Putamen (tissue), 1 donor: ENCODE measurements around the gene AUNIP.

Source experiments
- DNase-seq: peaks from one replicate; pipeline ENCODE4 v3.0.0-alpha.2; 2016; ENCODE audit warnings: low spot score

The AUNIP gene

DNA sequence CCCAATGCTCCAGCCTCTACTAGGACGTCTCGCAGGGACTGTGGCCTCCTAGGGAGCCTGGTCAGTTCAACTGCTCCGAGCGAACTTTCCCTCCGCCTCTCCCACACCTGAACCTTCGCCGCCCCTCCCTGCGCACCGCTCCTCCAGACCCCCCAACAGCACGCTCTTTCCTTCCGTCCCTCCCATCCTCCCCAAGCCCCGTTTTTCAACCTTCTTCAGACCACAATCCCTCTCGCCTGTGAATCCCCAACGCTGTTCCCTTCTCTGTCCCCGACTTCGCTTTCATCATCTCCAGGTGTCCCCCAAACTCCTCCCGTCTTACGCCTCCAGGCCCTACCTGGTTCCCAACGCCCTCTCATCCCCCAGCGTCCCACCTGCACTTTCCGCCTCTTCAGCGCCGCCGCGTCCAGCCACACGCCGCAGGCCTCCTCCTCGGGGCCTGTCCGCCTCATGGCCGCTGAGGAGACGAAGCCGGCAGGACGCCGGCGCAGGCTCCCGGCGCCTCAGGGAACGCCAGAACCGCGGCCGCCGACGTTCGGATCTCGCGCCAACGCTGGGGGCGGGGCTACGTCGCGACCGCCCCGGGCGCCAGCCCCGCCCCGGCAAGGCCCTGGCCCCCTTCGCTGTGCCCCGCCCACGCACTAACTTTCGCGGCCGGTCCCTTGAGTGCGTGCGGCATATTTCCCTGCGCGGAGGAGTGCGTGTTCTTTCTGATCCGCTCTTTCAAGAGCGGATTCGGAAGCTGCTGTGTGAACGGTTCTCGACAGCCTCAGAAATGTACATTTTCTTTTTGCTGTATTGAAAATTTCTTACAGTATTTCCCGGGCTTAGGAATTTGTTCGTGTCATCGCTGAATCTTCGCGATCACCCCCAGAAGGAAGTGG, at the start of gene AUNIP:
Gene AUNIP (minus strand): TSS at position 552 of the 884 bp plus-strand sequence. CDS start 100 bp downstream, at position 452.
- peak; percentile 72 for DNase-seq

DNA sequence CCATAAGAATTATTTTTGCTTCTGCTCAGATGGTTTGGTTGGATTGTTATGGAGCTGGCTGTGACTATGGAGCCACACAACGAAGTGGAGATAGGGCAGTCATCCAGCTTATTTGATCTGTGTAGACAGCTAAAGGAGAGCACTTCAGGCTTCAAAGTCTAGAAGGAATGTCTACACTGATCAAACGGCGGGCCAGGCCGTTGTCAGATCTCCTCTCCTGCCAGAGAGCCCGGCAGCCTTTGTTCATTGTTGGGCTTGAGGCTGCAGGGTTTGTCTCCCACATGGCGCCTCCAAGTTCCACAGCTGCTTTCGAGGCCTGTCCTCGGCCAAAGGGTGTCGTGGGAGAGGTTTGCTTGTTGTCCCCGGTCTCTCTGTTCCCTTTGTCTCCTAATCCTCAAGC, 49.8 kb upstream of the AUNIP start:
- peak; percentile 70 for DNase-seq

DNA sequence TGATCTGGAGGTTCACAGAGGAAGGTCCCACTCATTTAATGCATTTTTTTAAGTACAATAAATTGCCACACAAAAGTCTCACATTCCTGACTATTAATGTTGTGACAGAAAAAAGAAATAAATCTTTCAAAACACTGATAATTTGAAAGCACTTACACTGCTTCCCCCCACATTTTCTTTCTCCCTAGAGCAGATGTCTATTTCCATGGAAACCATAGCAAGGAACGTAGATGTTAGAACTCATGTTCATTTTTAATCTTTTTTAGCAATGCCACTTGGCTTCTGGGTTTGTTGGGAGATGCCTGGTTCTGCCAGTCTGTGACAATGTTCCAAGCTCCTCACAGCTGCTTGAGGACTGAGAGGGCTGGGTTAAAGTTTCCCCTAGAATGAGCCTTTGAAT, 48.9 kb upstream of the AUNIP start:
- DNase-seq, result no peak

GRCh38 chr1:25907601-25908000, 48.3 kb upstream of the AUNIP start:
- no peak for DNase-seq

DNA sequence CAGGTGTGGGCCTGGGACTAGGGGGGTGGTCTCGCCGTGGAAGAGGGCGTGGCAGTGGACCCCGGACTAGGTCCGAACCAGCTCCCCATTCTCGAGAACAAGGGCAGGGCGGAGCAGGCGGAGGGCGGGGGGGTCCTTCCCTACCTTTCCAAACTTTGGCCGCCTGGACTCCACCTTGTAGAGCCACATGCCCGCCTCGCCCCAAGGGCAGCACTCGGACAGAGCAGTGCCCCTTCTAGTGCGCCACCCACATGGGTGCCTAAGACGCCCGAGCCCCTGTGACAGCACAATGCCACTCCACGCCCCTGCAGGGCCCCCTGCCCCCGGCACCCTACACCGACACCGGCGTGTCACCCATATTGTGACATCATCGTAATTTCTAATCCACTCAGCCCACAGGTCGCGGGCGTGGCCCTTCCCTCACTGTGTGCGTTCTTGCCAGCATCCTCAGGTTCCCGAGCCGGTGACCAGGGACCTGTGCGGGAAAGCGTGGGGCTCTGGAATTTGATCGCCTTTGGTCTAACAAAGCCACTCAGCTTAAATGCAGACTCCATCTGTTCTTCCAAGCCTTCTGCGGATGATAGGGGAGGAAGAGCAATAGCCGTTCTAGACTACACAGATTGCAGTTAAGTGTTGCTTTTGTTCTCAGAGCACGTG, 47.5 kb upstream of the AUNIP start:
- no peak for DNase-seq

DNA sequence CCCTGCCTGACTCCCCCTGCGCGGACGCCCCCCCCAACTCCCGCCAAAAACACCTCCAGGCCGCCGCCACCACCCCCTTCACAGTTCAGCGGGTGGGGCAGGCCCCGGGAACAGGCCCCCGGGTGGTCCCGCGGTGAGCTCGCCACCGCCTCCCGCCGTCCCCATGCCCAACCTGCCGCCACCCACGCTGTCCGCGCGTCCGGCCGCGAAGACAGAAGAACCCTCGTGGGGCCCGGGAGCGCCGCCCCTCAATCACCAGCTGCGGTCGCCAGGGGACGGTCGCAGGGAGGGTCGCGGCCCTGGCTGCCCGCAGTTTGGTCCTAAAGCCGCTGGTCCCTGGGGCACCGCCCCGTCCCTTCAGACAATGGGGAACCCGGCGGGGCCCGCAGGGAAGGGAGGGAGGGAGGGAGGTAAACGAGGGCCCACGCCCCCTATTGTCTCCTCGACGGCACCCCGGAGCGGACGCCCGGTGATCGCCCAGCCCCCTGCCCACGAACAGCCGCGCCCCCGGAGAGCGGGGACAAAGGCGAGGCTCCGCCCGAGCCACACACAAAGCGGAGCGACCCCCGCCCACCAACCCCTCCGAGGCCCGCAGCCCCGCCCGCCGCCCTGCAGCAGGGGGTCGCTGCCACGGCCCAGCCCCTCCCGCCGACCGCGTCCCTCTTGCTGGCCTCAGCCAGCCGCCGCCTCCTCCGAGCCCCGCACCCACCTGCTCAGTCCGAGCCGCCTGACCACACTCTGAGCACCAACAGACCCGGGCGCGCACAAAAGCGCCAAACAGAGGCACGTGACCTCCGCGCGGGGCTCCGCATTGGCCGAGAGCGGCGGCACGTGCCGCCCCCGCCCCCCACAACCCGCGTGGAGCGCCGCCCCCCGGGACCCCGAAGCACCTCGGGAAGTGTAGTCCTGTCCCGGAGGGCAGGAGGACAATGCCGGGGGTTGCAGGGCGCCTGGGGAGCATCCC, 46.7 kb upstream of the AUNIP start, which contains the start of gene STMN1:
Gene STMN1 (minus strand): TSS at position 740 of the 964 bp plus-strand sequence. CDS start 1,743 bp downstream, outside the sequence.
- DNase-seq, result peak; percentile 91

- DNase-seq, result peak; percentile 95
Measured at GRCh38 chr1:25904943-25905679, 45.9 kb upstream of the AUNIP start.

- no peak for DNase-seq
Measured at GRCh38 chr1:25903986-25904385, 44.7 kb upstream of the AUNIP start.

- DNase-seq, result no peak
Measured at GRCh38 chr1:25902462-25902861, 43.2 kb upstream of the AUNIP start.

GRCh38 chr1:25900219-25900618, 41.0 kb upstream of the AUNIP start:
- peak; percentile 90 for DNase-seq

GRCh38 chr1:25899792-25900191, 40.5 kb upstream of the AUNIP start:
- DNase-seq, result peak; percentile 63

DNA sequence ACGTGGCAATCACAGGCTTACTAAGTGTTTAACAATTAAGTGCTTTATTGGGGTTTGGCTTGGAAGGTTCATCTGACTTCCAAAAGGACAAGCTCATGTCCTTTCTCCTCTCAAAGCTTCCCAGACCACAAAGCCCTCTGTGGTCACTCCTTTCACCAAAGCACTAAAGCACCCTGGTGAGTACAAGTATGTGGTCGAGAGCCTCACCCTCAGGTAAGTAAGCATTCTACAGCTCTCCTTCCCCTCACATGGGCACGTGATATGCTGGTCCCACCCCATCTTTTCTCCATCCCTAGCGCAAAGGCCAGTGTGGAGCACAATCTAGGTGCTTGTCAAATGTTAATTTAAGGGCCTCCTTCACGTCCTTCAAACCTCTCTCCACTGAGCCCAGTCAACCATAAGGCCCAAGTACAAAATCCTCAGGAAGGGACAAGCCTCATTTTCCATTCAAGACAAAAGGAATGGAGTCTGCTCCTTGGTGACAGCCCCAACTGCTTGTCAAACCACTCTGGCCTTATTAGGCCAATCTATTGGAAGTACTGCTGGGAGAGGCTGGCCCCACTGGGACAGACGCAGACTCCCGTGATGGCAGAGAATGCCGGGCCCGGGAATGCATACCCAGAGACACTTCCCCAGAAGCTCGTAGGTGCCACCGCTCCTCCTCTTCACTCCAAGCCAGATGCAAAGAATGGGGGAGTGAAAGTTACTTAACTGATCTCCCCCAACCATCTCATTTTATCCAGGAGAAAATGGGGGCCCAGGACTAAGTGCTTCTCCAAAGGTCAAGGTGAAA, 39.2 kb upstream of the AUNIP start:
- no peak for DNase-seq

DNA sequence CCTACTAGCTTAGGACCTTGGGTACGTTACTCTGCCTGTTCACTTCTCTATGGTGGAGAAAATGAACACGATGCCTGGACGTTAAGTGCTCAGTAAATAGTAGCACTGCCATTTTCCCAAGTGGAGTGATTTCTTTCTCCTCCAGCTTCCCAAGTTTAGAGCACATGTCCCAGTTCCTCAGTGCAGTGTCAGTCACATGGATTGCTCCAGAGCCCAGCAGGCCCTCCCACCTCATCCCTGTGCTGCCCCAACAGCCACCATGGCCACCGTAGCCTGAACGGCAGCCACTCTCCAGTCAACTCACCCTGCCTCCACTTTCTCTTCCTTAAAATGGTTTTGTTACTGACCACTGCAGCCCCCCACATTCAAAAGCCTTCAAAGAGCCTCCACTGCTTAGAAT, 38.5 kb upstream of the AUNIP start:
- DNase-seq, result no peak

DNA sequence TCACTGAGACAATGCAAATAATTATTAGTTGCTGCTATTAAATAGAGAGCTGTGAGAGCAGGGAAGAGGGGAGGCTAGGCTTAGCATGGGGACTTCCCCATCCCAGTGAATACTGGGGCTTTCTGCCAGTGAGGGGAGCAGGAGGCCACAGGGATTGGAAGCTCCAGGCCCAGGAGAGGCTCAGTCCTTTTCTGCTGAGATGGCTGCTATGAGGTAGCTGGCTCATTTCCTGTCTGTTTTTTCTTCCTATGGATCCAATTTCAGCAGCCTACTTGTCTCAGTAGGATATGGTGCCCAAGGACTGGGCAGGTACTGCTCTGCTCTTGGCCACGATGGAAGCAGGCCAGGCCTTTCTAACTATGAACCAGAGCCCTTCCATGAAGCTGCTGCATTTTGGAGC, 37.0 kb upstream of the AUNIP start:
- no peak for DNase-seq

- DNase-seq, result peak; percentile 92
Measured at GRCh38 chr1:25895365-25895990, 36.2 kb upstream of the AUNIP start.

- DNase-seq, result no peak
Measured at GRCh38 chr1:25893116-25893515, 33.9 kb upstream of the AUNIP start.

DNA sequence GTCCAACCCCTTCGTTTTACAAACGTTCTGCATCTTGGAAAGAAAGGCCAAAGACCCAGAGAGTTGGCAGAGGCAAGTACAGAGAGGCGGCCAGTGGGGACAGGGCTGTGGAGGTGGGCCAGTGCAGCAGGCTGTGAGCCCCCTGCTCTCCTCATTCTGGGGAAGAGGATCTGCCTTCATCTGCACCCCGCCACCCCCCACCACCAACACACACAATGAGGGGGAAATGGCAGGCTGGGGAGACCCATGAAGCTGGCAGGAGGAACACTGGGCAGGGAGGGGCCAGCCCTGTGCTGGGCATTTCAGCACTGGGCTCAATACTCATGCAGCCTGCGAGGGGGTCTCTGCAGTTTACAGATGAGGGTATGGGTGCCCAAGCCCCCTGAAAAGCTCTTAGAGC, 32.3 kb upstream of the AUNIP start:
- DNase-seq, result no peak

GRCh38 chr1:25890239-25891034, 31.2 kb upstream of the AUNIP start:
- no peak for DNase-seq

- DNase-seq, result no peak
Measured at GRCh38 chr1:25889470-25889869, 30.2 kb upstream of the AUNIP start.
